ENCODE measurements around the gene CDC42EP1. TPM values are rescaled to one million over a fixed set of nuclear protein-coding genes. Genes with fewer than 3 reads are reported as not detected.

CDC42EP1 gene
- total RNA-seq, 2 experiments from 2014 or later = 0.36 to 0.73 TPM

DNA sequence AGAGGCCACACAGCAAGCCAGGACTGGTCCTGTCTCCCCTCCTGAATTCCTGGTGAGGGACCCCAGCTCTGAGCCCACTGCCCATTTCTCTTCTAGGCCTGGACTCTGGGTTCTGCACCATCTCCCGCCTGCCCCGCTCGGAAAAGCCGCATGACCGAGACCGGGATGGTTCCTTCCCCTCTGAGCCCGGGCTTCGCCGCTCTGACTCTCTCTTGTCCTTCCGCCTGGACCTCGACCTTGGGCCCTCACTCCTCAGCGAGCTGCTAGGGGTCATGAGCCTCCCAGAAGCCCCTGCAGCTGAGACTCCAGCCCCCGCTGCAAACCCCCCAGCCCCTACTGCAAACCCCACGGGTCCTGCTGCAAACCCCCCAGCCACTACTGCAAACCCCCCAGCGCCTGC is 7.7 kb downstream of the CDC42EP1 start:
- POLR2A ChIA-PET = interaction anchor here (0.6 kb wide), 1 partner anchor 63 kb away, joined by 8 read pairs; no protein-coding TSS in a partner anchor

DNA sequence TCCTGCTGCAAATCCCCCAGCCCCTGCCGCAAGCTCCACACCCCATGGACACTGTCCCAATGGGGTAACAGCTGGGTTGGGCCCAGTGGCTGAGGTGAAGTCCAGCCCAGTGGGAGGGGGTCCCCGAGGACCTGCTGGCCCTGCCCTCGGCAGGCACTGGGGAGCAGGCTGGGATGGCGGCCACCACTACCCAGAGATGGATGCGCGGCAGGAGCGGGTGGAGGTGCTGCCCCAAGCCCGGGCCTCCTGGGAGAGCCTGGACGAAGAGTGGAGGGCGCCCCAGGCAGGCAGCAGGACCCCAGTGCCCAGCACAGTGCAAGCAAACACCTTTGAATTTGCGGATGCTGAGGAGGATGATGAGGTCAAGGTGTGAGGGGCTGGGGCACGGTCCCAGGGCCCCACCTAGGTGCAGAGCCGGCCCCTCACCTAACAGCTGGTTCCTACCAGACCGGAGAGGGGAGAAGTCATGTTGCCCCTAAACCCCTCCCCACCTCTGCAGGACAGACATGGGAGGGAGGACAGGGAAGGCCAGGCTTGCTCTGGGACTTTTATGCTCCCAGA is 8.2 kb downstream of the CDC42EP1 start:
- ChIA-PET POLR2A (interaction anchor here (0.6 kb wide), 1 partner anchor 63 kb away, joined by 8 read pairs; no protein-coding TSS in a partner anchor), CTCF (interaction anchor here (0.9 to 18.0 kb wide), 5 partner anchors 12 to 96 kb away, joined by 3 to 297 read pairs (median 23); no protein-coding TSS in a partner anchor)

More for the DNA sequence above, 7.7 kb downstream of the CDC42EP1 start:
- CTCF ChIA-PET = interaction anchor here (0.9 to 18.0 kb wide), 9 partner anchors 11 to 105 kb away, joined by 3 to 297 read pairs (median 6); partner anchors contain the start of gene GGA1

DNA sequence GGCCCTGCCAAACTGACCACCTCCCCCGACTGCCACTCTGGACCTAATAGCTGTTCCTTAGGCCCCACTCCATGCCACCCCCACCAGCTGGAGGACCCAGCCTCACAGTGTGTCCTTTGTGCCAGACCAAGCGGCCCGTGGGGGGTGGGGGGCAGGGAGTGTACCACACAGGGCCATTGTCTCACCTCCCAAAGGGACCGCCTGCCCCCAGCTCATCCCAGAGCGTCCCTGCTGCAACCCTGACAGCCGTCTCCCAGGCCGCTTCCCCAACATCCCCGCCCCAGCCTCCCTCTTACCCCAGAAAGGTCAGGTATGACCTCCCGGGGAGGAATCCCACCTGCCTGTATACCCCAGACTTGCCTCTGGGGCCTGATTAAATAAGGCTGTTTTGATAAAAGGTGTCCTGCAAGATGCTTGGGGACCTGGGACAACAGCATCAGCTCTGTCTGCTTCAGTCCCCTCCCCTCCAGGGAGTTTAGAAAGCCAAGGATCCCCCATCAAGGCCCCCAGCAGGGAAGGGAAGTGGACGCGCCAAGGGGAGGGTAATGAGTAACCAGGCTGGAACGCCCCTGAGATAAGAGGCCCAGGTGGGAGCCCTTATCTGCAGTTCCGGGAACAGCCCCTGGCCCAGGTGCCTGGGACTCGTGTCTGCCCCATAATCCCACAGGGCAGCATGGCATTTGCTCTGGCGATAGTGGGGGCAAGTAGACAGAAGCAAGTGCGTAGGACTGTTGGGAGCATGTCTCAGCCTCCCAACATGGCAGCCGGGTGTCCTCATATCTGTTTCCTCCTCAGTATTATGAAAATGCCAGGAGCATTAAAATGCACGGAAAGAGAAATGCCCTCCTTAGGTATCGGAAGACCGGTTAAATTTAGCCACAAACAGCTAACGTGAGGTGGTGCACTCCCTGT is 9.0 kb downstream of the CDC42EP1 start:
- POLR2A ChIA-PET = no interaction called here
- CTCF ChIA-PET = interaction anchor here (2.0 to 18.0 kb wide), 2 partner anchors 24 to 97 kb away, joined by 5 to 297 read pairs; no protein-coding TSS in a partner anchor

DNA sequence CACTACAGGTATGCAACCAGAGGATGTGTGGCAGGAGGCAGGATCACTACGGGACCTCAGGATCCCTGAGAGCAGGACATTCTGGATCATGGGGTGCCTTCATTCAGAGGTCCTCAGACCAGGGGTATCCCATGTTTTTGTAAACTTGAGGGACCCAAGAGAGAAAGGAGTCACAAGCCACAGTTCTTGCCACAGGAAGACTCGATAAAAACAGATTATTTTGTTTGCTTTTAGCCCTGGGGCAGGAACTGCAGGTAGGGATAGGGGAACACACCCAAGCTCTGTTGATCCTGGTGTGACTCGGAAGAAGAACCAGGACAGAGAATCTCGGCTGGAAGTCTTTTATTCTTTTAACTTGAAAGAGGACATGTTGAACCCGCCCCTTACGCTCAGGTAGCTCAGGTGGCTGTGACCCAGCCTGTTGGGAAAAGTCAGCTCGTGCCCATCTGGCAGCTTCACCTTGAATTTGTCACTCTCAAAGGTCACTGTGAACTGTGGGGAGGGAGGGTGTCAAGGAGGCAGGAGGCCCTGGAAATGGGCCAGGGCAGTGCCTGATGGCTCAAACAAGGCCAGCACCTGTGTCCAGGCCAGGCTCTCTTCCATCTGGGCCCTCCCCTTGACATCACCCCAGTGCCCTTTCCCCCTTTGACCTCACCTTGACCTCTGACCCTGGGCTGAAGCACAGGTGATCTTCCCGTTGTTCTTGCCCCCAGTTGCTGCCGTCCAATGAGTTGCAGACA is 9.8 kb downstream of the CDC42EP1 start:
- CTCF ChIA-PET = interaction anchor here (18.0 kb wide), 1 partner anchor 25 kb away, joined by 297 read pairs; no protein-coding TSS in a partner anchor
- POLR2A ChIA-PET = no interaction called here

DNA sequence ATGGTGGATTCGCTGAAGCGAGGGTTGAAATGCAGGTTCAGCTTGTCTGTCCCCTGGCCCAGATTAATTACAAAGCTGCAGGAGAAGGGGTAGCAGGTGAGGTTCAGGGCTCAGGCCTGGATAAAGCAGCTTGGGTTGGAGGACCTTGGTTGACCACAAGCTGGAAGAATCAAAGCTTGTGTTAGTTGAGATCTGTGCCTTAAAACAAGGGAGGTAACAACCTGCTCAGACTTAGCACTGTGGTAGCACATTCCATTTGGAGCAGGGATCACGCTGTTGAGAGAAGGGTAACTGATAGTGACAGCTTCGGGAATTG is 10.3 kb downstream of the CDC42EP1 start:
- POLR2A ChIA-PET = no interaction called here

DNA sequence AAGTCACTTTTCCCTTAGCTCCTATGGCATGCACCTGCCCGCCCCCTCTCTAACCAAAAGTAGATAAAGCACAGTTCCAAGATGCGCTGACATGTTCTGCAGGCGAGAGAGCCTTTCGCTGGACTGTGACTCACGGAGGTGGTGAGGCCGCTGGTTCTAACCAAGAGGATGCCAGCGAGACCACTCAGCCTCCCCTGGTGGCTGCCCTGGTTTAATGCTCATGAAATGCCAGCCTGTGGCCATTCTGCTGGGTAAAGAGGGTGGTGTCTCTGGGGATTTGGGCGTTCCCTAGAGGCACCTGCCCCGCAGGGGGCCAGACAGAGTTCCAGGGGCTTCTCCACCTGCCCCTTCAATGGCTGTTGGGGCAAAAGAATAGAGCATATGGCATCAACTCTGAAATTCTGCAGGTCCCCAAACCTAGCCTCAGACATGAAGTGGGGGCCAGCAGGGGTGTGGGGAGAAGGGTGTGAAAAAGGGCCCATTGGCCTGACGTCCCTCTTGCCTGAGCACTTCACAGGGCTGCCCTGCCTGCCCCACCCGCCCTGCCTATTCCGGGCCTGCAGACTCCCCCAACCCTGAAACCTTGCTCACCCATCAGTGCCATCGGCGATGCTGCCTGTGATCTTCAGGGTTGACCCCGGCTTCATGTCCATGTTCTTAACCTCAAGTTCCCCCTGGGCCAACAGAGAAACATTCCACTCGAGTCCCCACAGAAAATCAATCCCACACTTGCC is 11.1 kb downstream of the CDC42EP1 start:
- ChIA-PET POLR2A (interaction anchor here (0.6 kb wide), 1 partner anchor 1156 kb away, joined by 10 read pairs; no protein-coding TSS in a partner anchor), CTCF (interaction anchor here (18.0 kb wide), 1 partner anchor 26 kb away, joined by 297 read pairs; no protein-coding TSS in a partner anchor)

More for the DNA sequence above, 10.3 kb downstream of the CDC42EP1 start:
- CTCF ChIA-PET = interaction anchor here (18.0 kb wide), 1 partner anchor 26 kb away, joined by 297 read pairs; no protein-coding TSS in a partner anchor

DNA sequence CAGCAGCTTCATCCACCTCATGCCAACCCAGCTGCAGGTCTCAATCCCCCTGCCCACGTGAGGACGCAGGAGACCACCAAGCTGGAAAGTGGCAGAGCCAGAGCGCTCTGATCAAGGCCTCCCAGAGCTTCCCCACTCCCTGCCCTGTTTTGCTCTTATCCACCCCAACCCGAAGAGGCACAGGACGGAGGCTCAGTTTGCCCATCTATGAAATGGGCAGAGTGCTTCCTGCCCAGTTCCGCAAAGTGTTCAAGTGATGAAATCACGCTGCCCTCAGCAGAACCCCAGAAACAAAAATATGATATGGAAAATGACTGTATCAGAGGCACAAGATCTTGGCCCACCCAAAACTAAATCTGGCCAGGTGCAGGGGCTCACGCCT is 11.7 kb downstream of the CDC42EP1 start:
- POLR2A ChIA-PET = no interaction called here
- CTCF ChIA-PET = interaction anchor here (18.0 kb wide), 1 partner anchor 27 kb away, joined by 297 read pairs; no protein-coding TSS in a partner anchor

DNA sequence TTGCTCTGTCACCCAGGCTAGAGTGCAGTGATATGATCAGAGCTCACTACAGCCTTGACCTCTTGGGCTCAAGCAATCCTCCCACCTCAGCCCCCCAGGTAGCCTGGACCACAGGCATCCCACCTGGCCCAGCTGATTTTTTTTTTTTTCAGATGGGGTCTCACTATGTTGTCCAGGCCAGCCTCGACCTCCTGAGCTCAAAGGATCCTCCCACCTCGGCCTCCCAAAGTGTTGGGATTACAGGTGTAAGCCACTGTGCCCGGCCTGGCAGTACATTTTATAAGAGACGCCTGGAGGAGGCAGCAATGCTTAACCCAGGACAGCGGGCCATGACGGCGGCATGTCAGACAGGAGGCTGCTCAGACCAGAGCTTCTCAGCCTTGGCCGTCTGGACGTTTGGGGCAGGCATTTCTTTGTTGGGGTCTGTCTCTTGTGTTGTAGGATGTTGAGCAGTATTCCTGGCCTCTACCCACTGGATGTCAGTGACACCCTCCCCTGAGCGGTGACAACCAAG is 15.3 kb downstream of the CDC42EP1 start:
- POLR2A ChIA-PET = no interaction called here
- CTCF ChIA-PET = interaction anchor here (0.7 to 3.2 kb wide), 4 partner anchors 14 to 91 kb away, joined by 4 to 12 read pairs (median 5); no protein-coding TSS in a partner anchor

DNA sequence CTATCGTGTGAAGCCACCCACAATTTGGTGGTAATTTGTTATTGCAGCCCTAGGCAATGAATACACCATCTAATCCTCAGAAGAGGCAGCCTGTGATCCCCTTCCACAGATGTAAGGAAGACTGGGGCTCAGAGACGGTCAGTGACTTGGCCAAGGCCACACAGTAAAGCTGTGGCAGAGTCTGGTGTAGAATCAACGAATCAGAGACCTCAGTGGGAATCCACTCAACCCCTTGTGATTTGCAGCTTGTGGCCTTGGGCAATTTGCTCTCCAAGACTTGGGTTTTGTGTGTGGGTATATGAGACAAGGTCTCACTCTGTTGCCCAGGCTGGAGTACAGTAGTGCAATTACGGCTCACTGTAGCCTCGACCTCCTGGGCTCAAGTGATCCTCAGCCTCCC is 17.7 kb downstream of the CDC42EP1 start:
- ChIA-PET CTCF (interaction anchor here (0.9 kb wide), 1 partner anchor 14 kb away, joined by 3 read pairs; no protein-coding TSS in a partner anchor), POLR2A (interaction anchor here (0.6 kb wide), 1 partner anchor 13 kb away, joined by 7 read pairs; no protein-coding TSS in a partner anchor)

DNA sequence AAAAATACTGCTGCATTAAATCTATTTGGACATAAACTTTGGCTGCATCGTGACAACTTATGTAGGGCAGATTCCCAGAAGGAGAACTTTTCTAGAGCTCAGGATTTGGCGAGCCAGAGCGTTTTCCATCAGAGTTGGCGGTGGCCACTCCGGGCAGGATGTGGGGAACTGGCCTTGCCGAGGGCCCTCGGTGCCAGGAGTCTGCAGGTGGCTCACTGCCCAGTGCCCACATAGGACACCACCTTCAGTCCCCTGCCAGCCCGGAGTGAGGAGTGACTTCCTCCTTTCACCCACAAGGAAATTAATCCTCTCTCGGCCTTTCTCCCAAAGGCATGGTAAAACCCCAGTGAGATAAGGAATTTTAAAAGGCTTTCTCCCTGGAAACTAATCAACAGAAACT is 21.2 kb downstream of the CDC42EP1 start:
- CTCF ChIA-PET = no interaction called here
- POLR2A ChIA-PET = no interaction called here

DNA sequence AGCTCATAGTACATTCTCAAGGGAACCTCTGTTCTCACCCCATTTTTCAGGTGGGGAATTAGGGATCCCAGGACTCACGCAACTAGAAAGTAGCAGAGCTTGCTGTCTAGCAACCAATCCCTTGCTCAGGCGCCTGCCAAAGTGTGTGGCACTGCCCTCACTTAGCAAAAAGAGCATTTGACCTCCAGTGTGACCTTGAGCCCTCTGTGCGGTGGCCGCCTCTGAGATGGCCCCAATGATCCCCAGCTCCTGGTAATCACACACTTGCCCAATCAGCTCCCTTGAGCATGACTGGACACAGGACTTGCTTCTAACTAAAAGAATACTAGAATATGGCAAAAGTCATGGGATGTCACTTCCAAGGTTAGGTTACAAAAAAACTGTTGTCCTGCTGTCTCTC is 22.2 kb downstream of the CDC42EP1 start:
- POLR2A ChIA-PET = no interaction called here
- CTCF ChIA-PET = interaction anchor here (1.1 kb wide), 1 partner anchor 10 kb away, joined by 4 read pairs; no protein-coding TSS in a partner anchor

DNA sequence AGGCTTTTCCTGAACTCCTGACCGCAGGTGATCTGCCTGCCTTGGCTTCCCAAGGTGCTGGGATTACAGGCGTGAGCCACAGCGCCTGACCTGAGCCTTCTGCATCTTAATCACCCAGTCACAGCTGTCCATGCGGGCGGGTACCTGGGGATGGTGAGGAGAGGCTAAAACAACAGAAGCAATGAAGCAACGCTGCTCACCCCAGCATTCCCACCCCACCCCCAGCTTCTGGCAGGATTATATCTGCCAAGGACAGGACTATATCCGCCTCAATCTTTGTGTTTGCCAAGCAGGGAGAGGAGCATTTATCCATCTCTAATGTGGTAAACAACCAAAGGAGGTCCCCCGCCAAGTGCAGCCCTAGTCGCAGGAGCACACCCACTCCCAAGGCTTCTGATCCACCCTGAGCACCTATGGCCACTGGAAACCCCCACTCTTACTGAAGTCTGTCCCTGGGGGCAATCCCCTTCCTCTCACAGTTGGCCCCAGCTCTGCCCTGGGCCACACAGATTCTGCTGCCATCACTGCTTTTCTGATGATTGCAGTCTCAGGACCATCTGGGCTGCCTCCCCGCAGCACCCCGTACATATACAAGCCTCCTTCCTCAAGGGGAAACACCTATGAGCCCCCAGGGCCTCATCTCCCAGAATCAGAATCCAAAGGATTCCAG is 28.4 kb downstream of the CDC42EP1 start:
- POLR2A ChIA-PET = no interaction called here
- CTCF ChIA-PET = interaction anchor here (1.7 to 4.9 kb wide), 3 partner anchors 18 to 49 kb away, joined by 6 to 37 read pairs (median 8); no protein-coding TSS in a partner anchor

DNA sequence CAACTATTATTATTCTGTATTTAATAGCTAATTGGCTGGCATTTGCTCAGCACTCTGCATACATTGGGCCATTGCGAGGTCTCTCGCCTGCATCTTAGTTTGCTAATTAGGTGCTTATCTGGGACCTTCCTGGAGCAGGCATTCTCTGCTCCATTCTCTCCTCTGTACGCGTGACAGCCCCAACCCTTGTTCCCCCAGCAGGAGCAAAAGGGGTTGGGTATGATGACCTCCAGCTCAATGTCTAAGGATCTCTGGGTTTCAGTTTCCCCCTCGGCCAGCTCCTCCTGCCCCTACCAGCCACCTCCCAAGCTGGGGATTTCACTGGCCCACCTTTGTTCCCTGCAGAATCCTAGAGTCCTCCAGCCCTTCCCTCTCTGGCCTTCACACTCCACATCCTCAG is 29.4 kb downstream of the CDC42EP1 start:
- ChIA-PET CTCF (interaction anchor here (0.7 to 4.9 kb wide), 4 partner anchors 17 to 50 kb away, joined by 3 to 37 read pairs (median 7); no protein-coding TSS in a partner anchor), POLR2A (no interaction called here)

DNA sequence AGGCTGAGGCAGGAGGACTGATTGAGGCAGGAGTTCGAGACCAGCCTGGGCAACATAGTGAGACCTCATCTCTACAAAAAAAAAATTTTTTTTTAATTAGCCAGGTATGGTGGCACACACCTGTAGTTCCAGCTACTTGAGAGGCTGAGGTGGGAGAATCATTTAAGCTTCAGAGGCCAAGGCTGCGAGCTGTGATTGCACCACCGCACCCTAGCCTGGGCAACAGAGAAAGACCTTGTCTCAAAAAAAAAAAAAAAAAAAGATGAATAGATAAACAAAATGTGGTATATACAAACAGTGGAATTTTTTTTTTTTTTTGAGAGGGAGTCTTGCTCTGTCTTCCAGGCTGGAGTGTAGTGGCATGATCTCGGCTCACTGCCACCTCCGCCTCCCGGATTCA is 30.8 kb downstream of the CDC42EP1 start:
- ChIA-PET POLR2A (interaction anchor here (0.6 kb wide), 2 partner anchors 13 to 95 kb away, joined by 3 to 7 read pairs; partner anchors contain the start of gene NOL12), CTCF (interaction anchor here (1.2 to 4.9 kb wide), 4 partner anchors 29 to 204 kb away, joined by 3 to 37 read pairs (median 6); no protein-coding TSS in a partner anchor)

DNA sequence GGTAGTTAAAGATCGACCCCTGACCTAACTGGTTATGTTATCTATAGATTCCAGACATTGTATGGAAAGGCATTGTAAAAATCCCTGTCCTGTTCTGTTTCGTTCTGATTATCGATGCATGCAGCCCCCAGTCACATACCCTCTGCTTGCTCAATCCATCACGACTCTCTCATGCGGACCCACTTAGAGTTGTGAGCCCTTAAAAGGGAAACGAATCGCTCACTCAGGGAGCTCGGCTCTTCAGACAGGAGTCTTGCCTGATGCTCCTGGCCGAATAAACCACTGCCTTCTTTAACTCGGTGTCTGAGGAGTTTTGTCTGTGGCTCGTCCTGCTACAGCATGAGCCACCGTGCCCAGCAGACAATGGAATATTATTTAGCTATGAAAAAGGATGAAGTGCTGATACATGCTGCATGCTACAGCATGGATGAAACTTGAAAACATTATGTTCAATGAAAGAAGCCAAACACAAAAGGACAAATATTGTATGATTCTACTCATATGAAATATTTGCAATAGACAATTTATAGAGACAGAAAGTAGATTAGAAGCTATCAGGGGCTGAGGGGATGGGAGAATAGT is 31.6 kb downstream of the CDC42EP1 start:
- POLR2A ChIA-PET = interaction anchor here (0.6 to 1.4 kb wide), 4 partner anchors 18 to 363 kb away, joined by 3 to 10 read pairs (median 6); no protein-coding TSS in a partner anchor

DNA sequence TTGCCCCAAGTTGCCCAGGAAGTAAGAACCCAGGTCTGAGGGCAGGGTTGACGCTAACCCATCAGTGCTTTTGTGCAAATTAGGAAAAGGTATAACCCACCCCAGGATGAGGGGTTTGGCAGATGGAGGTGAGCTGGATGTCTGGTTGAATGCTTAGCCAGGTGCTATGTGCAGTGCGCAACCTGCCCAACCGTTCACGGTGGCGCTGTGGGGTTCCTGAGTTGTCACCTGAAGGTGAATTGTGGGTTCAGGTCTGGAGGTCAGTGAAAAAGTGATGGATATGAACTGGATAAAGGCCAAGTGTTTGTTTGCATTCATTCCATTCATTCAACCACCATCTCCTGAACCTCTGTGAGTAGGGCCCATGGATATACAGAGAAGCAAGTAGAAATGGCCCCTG is 34.0 kb downstream of the CDC42EP1 start:
- POLR2A ChIA-PET = no interaction called here
- CTCF ChIA-PET = interaction anchor here (1.7 kb wide), 1 partner anchor 13 kb away, joined by 5 read pairs; no protein-coding TSS in a partner anchor

More for the DNA sequence above, 31.6 kb downstream of the CDC42EP1 start:
- CTCF ChIA-PET = interaction anchor here (0.6 to 4.9 kb wide), 25 partner anchors 9 to 348 kb away, joined by 3 to 37 read pairs (median 5); partner anchors contain the start of genes CDC42EP1 and GGA1

DNA sequence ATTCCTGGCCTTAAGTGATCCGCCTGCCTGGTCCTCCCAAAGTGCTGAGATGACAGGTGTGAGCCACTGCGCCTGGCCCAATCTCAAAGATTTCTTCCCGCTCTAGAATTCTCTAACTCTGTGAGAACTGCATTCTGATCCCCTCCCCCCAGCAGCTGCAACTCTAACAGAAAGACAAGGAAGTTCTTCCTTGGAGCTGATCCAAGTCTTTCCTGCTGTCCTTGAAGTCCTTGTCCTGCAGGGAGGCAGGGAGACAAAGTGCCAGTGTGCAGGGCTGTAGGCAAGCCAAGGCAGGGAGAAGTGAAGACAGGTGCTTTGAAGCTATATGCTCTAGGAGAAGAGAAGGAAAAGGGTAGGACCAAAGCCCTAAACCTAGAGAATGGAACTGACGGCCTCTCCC is 38.9 kb downstream of the CDC42EP1 start:
- POLR2A ChIA-PET = no interaction called here
- CTCF ChIA-PET = interaction anchor here (1.0 kb wide), 1 partner anchor 33 kb away, joined by 4 read pairs; no protein-coding TSS in a partner anchor
